HL-60 (cell line): ENCODE data around the gene PDZK1.
"Not testable (repeated sequence)": the region's sequence is repeated elsewhere in the genome, so short reads cannot be mapped to it uniquely, and the experiment has no call there.

ENCODE experiments used
- DNase-seq, 2 experiments: peaks; one replicate each; pipeline ENCODE4 v3.0.0-alpha.2; 2010 to 2020; ENCODE audit warnings: low read depth in 1 of 2, low spot score in 1 of 2
- H3K27ac ChIP-seq: fragments of 250-450 bp; sonication (Bioruptor Pico); replicated peaks from 2 replicates; pipeline ENCODE4 v1.5.1; 2020; ENCODE audit warnings: mild to moderate bottlenecking, moderate library complexity
- H3K27me3 ChIP-seq: fragments of 250-450 bp; sonication (Bioruptor Pico); 2 replicates; pipeline ENCODE4 v1.5.1; 2021; ENCODE audit warnings: mild to moderate bottlenecking, moderate library complexity; ENCODE audit not compliant: insufficient read depth, poor library complexity, severe bottlenecking
- H3K4me3 ChIP-seq: replicated peaks from 2 replicates; pipeline ENCODE4 v1.5.1; 2011; ENCODE audit warnings: mild to moderate bottlenecking, control low read depth, low read length; ENCODE audit not compliant: insufficient read depth
- CTCF ChIP-seq: IDR thresholded peaks from one replicate; pipeline ENCODE4 v1.5.1; 2011; ENCODE audit warnings: low read length, control low read depth, inconsistent platforms; ENCODE audit not compliant: insufficient read depth
- GABPA ChIP-seq: IDR thresholded peaks from 2 replicates; pipeline ENCODE4 v1.6.1; 2012; ENCODE audit warnings: low read depth
- POLR2AphosphoS5 ChIP-seq: IDR thresholded peaks from 2 replicates; pipeline ENCODE4 v1.6.1; 2012; ENCODE audit warnings: low read depth
- REST ChIP-seq: IDR thresholded peaks from 2 replicates; pipeline ENCODE4 v1.6.1; 2012; ENCODE audit warnings: low read depth; ENCODE audit not compliant: insufficient replicate concordance
- SPI1 ChIP-seq: IDR thresholded peaks from 2 replicates; pipeline ENCODE4 v1.6.1; 2012; ENCODE audit warnings: low read depth, mild to moderate bottlenecking, borderline replicate concordance

The PDZK1 gene

GRCh38 chr1:145689922-145690321 lies 17.2 kb downstream of the PDZK1 start:
- Histone ChIP-seq H3K27ac (no peak overlapping the region), H3K4me3 (no peak overlapping the region), H3K27me3 (no peaks in the 10 kb centered on the region)
- no peak for DNase-seq
- no peak for TF ChIP-seq GABPA

- Histone ChIP-seq H3K27ac (no peak overlapping the region), H3K27me3 (no peaks in the 10 kb centered on the region), H3K4me3 (no peak overlapping the region)
- TF ChIP-seq POLR2AphosphoS5: no peak
- TF ChIP-seq GABPA: no peak
- TF ChIP-seq CTCF: no peak
- no peak for DNase-seq
Observed at GRCh38 chr1:145688924-145689323, 18.2 kb downstream of the PDZK1 start.

- TF ChIP-seq REST (no peak), SPI1 (no peak), CTCF (no peak), GABPA (no peak)
- DNase-seq: no peak
- Histone ChIP-seq H3K27me3 (no peaks in the 10 kb centered on the region), H3K27ac (no peak overlapping the region), H3K4me3 (no peak overlapping the region)
Observed at GRCh38 chr1:145688328-145688727, 18.8 kb downstream of the PDZK1 start.

GRCh38 chr1:145686078-145686477 lies 21.1 kb downstream of the PDZK1 start:
- H3K4me3 ChIP-seq, H3K27me3 ChIP-seq, H3K27ac ChIP-seq: not testable (repeated sequence)

GRCh38 chr1:145684858-145685257 lies 22.3 kb downstream of the PDZK1 start:
- not testable (repeated sequence) for H3K27me3 ChIP-seq, H3K27ac ChIP-seq, H3K4me3 ChIP-seq, DNase-seq

More at GRCh38 chr1:145686078-145686477, 21.1 kb downstream of the PDZK1 start:
- DNase-seq: not testable (repeated sequence)

GRCh38 chr1:145673217-145673616 lies 34.0 kb downstream of the PDZK1 start:
- DNase-seq, H3K4me3 ChIP-seq, H3K27ac ChIP-seq, H3K27me3 ChIP-seq: not testable (repeated sequence)

- not testable (repeated sequence) for H3K4me3 ChIP-seq, DNase-seq, H3K27me3 ChIP-seq, H3K27ac ChIP-seq
Observed at GRCh38 chr1:145670995-145671745, 36.0 kb downstream of the PDZK1 start.

GRCh38 chr1:145665015-145665414 lies 42.2 kb downstream of the PDZK1 start:
- not testable (repeated sequence) for H3K4me3 ChIP-seq, DNase-seq, H3K27ac ChIP-seq, H3K27me3 ChIP-seq

GRCh38 chr1:145662502-145662901 lies 44.7 kb downstream of the PDZK1 start:
- not testable (repeated sequence) for DNase-seq, H3K4me3 ChIP-seq, H3K27ac ChIP-seq, H3K27me3 ChIP-seq

- not testable (repeated sequence) for H3K27me3 ChIP-seq, DNase-seq, H3K27ac ChIP-seq, H3K4me3 ChIP-seq
Observed at GRCh38 chr1:145656245-145656943, 50.8 kb downstream of the PDZK1 start.
